ENCODE results near the gene SURF1.
"Not testable (repeated sequence)": the region's sequence is repeated elsewhere in the genome, so short reads cannot be mapped to it uniquely, and the experiment has no call there.

SURF1 gene

GRCh38 chr9:133341369-133342068 lies 14.8 kb downstream of the SURF1 start:
- peak in 1 of 2 donors; percentile 47 for DNase-seq

- no peak for DNase-seq
Measured at GRCh38 chr9:133340916-133341315, 15.4 kb downstream of the SURF1 start.

- no peak for DNase-seq
Measured at GRCh38 chr9:133340256-133340655, 16.0 kb downstream of the SURF1 start.

- DNase-seq = no peak
Measured at GRCh38 chr9:133339641-133340040, 16.6 kb downstream of the SURF1 start.

- peak; percentile 91 to 94 for DNase-seq
Measured at GRCh38 chr9:133335924-133336811, 20.1 kb downstream of the SURF1 start, which contains the start of gene SURF6. TSS of gene SURF6 (minus strand) at chr9:133336188. CDS start at chr9:133336132, 56 bp downstream.

GRCh38 chr9:133334888-133335287 lies 21.4 kb downstream of the SURF1 start:
- not testable (repeated sequence) for DNase-seq

GRCh38 chr9:133334161-133334560 lies 22.1 kb downstream of the SURF1 start:
- DNase-seq = no peak

- no peak for DNase-seq
Measured at GRCh38 chr9:133333566-133333965, 22.7 kb downstream of the SURF1 start.

- DNase-seq = no peak
Measured at GRCh38 chr9:133333011-133333410, 23.3 kb downstream of the SURF1 start.

- DNase-seq = no peak
Measured at GRCh38 chr9:133332381-133332730, 23.9 kb downstream of the SURF1 start.

- no peak for DNase-seq
Measured at GRCh38 chr9:133331641-133332380, 24.5 kb downstream of the SURF1 start.

- no peak for DNase-seq
Measured at GRCh38 chr9:133331221-133331620, 25.1 kb downstream of the SURF1 start.

GRCh38 chr9:133329306-133330156 lies 26.8 kb downstream of the SURF1 start:
- DNase-seq = not testable (repeated sequence)

GRCh38 chr9:133327834-133328484 lies 28.3 kb downstream of the SURF1 start:
- no peak for DNase-seq

GRCh38 chr9:133327021-133327420 lies 29.3 kb downstream of the SURF1 start:
- not testable (repeated sequence) for DNase-seq

- DNase-seq = no peak
Measured at GRCh38 chr9:133323991-133324703, 32.1 kb downstream of the SURF1 start.

GRCh38 chr9:133323211-133323610 lies 33.1 kb downstream of the SURF1 start:
- DNase-seq = no peak

- no peak for DNase-seq
Measured at GRCh38 chr9:133322701-133323100, 33.6 kb downstream of the SURF1 start.

GRCh38 chr9:133321411-133321935 lies 34.8 kb downstream of the SURF1 start:
- no peak for DNase-seq

- DNase-seq = no peak
Measured at GRCh38 chr9:133320421-133320881, 35.8 kb downstream of the SURF1 start.

GRCh38 chr9:133317551-133317950 lies 38.7 kb downstream of the SURF1 start:
- not testable (repeated sequence) for DNase-seq
